ENCODE results near the gene GUCY2F.

GUCY2F gene

DNA sequence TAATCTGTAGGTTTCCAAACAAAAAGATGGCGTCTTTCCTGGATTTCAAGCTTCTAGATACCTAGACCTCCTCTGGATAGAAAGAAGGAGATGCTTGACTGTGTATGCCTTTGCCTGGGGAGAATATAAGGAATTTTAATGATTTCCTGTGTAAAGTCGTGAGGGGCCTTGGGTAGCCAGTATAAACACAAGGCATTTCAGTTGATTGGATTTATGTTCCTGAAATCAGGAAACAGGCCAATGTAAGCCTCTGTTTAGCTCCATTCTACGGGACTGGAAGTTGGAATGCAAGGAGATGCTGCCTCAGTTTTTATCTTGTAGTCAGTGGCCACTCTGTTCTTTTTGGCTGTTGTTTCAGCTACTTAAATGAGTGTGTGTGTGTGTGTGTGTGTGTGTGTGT lies 137.2 kb downstream of the GUCY2F start:
- TF ChIP-seq, protein P1, sequence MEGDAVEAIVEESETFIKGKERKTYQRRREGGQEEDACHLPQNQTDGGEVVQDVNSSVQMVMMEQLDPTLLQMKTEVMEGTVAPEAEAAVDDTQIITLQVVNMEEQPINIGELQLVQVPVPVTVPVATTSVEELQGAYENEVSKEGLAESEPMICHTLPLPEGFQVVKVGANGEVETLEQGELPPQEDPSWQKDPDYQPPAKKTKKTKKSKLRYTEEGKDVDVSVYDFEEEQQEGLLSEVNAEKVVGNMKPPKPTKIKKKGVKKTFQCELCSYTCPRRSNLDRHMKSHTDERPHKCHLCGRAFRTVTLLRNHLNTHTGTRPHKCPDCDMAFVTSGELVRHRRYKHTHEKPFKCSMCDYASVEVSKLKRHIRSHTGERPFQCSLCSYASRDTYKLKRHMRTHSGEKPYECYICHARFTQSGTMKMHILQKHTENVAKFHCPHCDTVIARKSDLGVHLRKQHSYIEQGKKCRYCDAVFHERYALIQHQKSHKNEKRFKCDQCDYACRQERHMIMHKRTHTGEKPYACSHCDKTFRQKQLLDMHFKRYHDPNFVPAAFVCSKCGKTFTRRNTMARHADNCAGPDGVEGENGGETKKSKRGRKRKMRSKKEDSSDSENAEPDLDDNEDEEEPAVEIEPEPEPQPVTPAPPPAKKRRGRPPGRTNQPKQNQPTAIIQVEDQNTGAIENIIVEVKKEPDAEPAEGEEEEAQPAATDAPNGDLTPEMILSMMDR (IDR thresholded peaks at IDR 0.05): no peak
- H2AFZ ChIP-seq: no peak overlapping the region
- no peaks in the 10 kb centered on the region for H3K79me2 ChIP-seq
- H3K9ac ChIP-seq: no peak overlapping the region
- no peaks in the 10 kb centered on the region for H3K36me3 ChIP-seq (ENCODE audit: control insufficient read depth, insufficient read depth, low read length)
- H3K4me3 ChIP-seq (ENCODE audit: low read depth, low read length): no peak overlapping the region
- no peaks in the 10 kb centered on the region for H3K27me3 ChIP-seq (ENCODE audit: control insufficient read depth, insufficient read depth, low read length)
- no peaks in the 10 kb centered on the region for H3K9me3 ChIP-seq (ENCODE audit: control insufficient read depth, low read length)
- no peak overlapping the region for H3K4me2 ChIP-seq (ENCODE audit: low read length)
- no peak overlapping the region for H3K27ac ChIP-seq
- H3K4me1 ChIP-seq: no peaks in the 10 kb centered on the region

DNA sequence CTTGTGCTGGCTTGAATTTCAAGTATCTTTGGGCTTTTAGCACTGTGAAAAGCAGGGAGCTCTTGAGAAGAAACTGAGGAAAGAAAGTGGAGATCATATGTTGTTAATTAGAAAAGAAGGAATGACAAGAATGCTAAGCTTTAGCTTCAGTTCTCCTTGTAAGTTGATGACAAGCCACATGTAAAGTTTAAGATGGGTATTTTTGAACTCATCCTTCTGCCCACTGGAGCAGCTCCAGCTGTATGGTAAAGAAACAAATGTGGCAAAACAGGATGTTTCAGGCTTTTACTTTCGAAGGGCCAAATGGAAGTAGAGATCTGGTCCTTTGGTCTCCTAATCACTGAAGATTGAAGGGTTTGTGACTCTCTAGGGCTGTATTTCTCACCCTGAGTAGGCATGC lies 137.8 kb downstream of the GUCY2F start:
- Histone ChIP-seq H3K9me3 (ENCODE audit: control insufficient read depth, low read length) (no peaks in the 10 kb centered on the region), H3K36me3 (ENCODE audit: control insufficient read depth, insufficient read depth, low read length) (no peaks in the 10 kb centered on the region), H3K9ac (no peak overlapping the region), H2AFZ (no peak overlapping the region), H3K27me3 (ENCODE audit: control insufficient read depth, insufficient read depth, low read length) (no peaks in the 10 kb centered on the region), H3K4me2 (ENCODE audit: low read length) (no peak overlapping the region), H3K27ac (no peak overlapping the region), H3K79me2 (no peaks in the 10 kb centered on the region), H3K4me3 (ENCODE audit: low read depth, low read length) (no peak overlapping the region), H3K4me1 (no peaks in the 10 kb centered on the region)
- TF ChIP-seq, protein P1 (IDR thresholded peaks at IDR 0.05): no peak

DNA sequence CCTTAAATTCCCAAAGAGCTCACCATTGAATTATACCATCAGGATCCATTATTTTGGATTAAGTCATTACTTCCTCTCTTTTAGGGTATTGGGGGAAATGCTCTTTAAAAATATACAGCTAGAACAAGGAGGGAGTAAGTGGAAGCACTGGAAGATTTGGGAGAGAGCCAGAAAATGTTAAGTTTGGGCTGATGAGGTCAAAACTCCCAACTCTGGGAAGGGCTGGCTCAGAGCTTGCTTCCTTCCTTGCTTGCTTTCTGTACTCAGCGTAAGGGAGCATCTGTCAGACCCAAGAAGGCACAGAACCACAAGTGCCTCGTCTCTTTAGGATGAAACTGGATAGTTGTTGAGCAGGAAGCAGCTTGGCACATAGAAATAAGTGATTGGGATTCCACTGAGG lies 138.2 kb downstream of the GUCY2F start:
- no peaks in the 10 kb centered on the region for H3K4me1 ChIP-seq
- no peaks in the 10 kb centered on the region for H3K36me3 ChIP-seq (ENCODE audit: control insufficient read depth, insufficient read depth, low read length)
- TF ChIP-seq, protein P1 (IDR thresholded peaks at IDR 0.05): no peak
- no peak overlapping the region for H3K9ac ChIP-seq
- H3K27ac ChIP-seq: no peak overlapping the region
- no peak overlapping the region for H2AFZ ChIP-seq
- no peaks in the 10 kb centered on the region for H3K79me2 ChIP-seq
- no peaks in the 10 kb centered on the region for H3K9me3 ChIP-seq (ENCODE audit: control insufficient read depth, low read length)
- H3K4me2 ChIP-seq (ENCODE audit: low read length): no peak overlapping the region
- no peaks in the 10 kb centered on the region for H3K27me3 ChIP-seq (ENCODE audit: control insufficient read depth, insufficient read depth, low read length)
- H3K4me3 ChIP-seq (ENCODE audit: low read depth, low read length): no peak overlapping the region

DNA sequence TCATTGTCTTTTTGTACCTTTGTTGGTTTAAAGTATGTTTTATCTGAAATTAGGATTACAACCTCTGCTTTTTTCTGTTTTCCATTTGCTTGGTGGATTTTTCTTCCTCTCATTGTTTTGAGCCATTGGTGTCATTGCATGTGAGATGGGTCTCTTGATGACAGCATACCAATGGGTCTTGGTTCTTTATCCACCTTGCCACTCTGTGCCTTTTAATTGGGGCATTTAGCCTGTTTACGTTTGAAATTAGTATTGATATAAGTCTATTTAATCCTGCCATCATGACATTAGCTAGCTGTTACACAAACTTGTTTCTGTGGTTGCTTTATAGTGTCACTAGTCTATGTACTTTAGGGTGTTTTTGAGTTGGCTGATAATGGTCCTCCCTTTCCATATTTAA lies 145.7 kb downstream of the GUCY2F start:
- Histone ChIP-seq H2AFZ (no peak overlapping the region), H3K4me1 (no peaks in the 10 kb centered on the region), H3K9me3 (ENCODE audit: control insufficient read depth, low read length) (no peaks in the 10 kb centered on the region), H3K27me3 (ENCODE audit: control insufficient read depth, insufficient read depth, low read length) (no peaks in the 10 kb centered on the region), H3K9ac (no peak overlapping the region), H3K4me2 (ENCODE audit: low read length) (no peak overlapping the region), H3K4me3 (ENCODE audit: low read depth, low read length) (no peak overlapping the region), H3K27ac (no peak overlapping the region), H3K36me3 (ENCODE audit: control insufficient read depth, insufficient read depth, low read length) (no peaks in the 10 kb centered on the region), H3K79me2 (no peaks in the 10 kb centered on the region)
- TF ChIP-seq, protein P1 (IDR thresholded peaks at IDR 0.05): no peak

DNA sequence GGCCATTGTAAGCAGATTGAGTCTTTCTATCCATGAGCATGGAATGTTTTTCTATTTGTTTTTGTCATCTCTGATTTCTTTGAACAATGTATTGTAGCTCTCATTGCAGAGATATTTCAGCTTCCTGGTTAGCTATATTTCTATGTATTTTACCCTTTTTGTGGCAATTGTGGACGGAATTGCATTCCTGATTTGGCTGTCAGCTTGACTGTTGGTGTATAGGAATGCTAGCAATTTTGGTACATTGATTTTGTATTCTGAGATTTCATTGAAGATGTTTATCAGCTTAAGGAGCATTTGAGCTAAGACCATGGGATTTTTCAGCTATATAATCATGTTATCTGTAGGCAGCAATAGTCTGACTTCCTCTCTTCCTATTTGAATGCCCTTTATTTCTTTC lies 154.6 kb downstream of the GUCY2F start:
- no peak overlapping the region for H3K4me3 ChIP-seq (ENCODE audit: low read depth, low read length)
- H3K79me2 ChIP-seq: no peaks in the 10 kb centered on the region
- no peaks in the 10 kb centered on the region for H3K9me3 ChIP-seq (ENCODE audit: control insufficient read depth, low read length)
- no peaks in the 10 kb centered on the region for H3K27me3 ChIP-seq (ENCODE audit: control insufficient read depth, insufficient read depth, low read length)
- H3K27ac ChIP-seq: no peak overlapping the region
- TF ChIP-seq, protein P1 (IDR thresholded peaks at IDR 0.05): no peak
- no peaks in the 10 kb centered on the region for H3K36me3 ChIP-seq (ENCODE audit: control insufficient read depth, insufficient read depth, low read length)
- H3K4me1 ChIP-seq: no peaks in the 10 kb centered on the region
- H3K9ac ChIP-seq: no peak overlapping the region
- no peak overlapping the region for H3K4me2 ChIP-seq (ENCODE audit: low read length)
- H2AFZ ChIP-seq: no peak overlapping the region
